Kidney capillary endothelial cell (primary cell): ENCODE data around the gene SAMM50.
A peak's percentile ranks its signal among the peaks of the same experiment; 100 is the strongest.

Experiments
- DNase-seq: peaks from one replicate; pipeline ENCODE4 v3.0.0-alpha.2; 2018; ENCODE audit warnings: low spot score

The SAMM50 gene

GRCh38 chr22:43976861-43977795 lies 21.9 kb downstream of the SAMM50 start:
- DNase-seq, result no peak

- no peak for DNase-seq
Measured at GRCh38 chr22:43978558-43978957, 23.3 kb downstream of the SAMM50 start.

- no peak for DNase-seq
Measured at GRCh38 chr22:43980579-43980978, 25.3 kb downstream of the SAMM50 start.

- no peak for DNase-seq
Measured at GRCh38 chr22:43980996-43981395, 25.8 kb downstream of the SAMM50 start.

GRCh38 chr22:43983808-43984207 lies 28.6 kb downstream of the SAMM50 start:
- no peak for DNase-seq

- no peak for DNase-seq
Measured at GRCh38 chr22:43985532-43985931, 30.3 kb downstream of the SAMM50 start.

GRCh38 chr22:43988116-43988820 lies 33.0 kb downstream of the SAMM50 start:
- DNase-seq, result no peak

GRCh38 chr22:43988960-43989359 lies 33.7 kb downstream of the SAMM50 start:
- DNase-seq, result no peak

GRCh38 chr22:43990044-43990443 lies 34.8 kb downstream of the SAMM50 start:
- DNase-seq, result no peak

- no peak for DNase-seq
Measured at GRCh38 chr22:43991316-43992020, 36.2 kb downstream of the SAMM50 start.

GRCh38 chr22:43992331-43992821 lies 37.1 kb downstream of the SAMM50 start:
- no peak for DNase-seq

GRCh38 chr22:43993072-43993760 lies 38.0 kb downstream of the SAMM50 start:
- DNase-seq, result peak; percentile 66

- DNase-seq, result no peak
Measured at GRCh38 chr22:43994006-43994405, 38.8 kb downstream of the SAMM50 start.

GRCh38 chr22:43994416-43994815 lies 39.2 kb downstream of the SAMM50 start:
- no peak for DNase-seq

GRCh38 chr22:43995057-43995685 lies 39.9 kb downstream of the SAMM50 start:
- no peak for DNase-seq

- no peak for DNase-seq
Measured at GRCh38 chr22:43995798-43996169, 40.5 kb downstream of the SAMM50 start.

- peak; percentile 59 for DNase-seq
Measured at GRCh38 chr22:43996170-43996980, 41.1 kb downstream of the SAMM50 start.

GRCh38 chr22:43996981-43997265 lies 41.7 kb downstream of the SAMM50 start:
- no peak for DNase-seq

GRCh38 chr22:43998679-43999264 lies 43.5 kb downstream of the SAMM50 start:
- DNase-seq, result no peak

- DNase-seq, result no peak
Measured at GRCh38 chr22:43999378-43999777, 44.1 kb downstream of the SAMM50 start.
